Measurements from ENCODE around the gene WAPL. TPM values are rescaled to one million over a fixed set of nuclear protein-coding genes. Genes with fewer than 3 reads are reported as not detected.

WAPL gene
- total RNA-seq, 2 donors from 2014 or later = 24.1 to 38.9 TPM

DNA sequence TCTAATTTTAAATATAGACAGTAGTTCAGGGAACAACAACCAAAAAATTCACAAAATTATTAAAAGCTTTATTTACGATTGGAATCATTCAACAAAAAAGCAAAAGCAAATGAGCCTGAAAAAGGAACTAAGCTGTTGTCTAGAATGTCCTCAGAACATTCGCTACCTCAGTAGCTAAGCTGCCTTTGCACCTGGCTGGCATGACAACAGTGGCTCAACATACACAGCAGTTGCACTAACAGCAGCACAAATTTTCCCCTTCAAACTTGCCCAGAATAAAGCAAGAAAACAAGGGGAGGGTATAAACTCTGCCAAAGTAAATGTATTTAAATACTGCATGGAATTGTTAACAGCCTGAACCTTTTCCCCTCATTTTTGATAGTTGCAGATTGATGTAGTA lies 84.6 kb downstream of the WAPL start:
- intact Hi-C loops (cut with DNase I) = no loop called here
- no peaks in the 10 kb centered on the region for H3K9me3 ChIP-seq
- DNase-seq (peak in 3 of 4 donors; percentile 49 to 68 (median 58)), ATAC-seq (peak; percentile 65)
- H3K36me3 ChIP-seq (replicated peaks in 1 of 2; ENCODE audit: insufficient read depth in 1 of 2, low read depth in 2 of 2) = no peaks in the 10 kb centered on the region
- no peak overlapping the region for H3K4me3 ChIP-seq
- H3K27ac ChIP-seq = peak overlapping the region; percentile 63 to 69 (median 64)
- H3K27me3 ChIP-seq = no peaks in the 10 kb centered on the region
- TF ChIP-seq, protein P1, sequence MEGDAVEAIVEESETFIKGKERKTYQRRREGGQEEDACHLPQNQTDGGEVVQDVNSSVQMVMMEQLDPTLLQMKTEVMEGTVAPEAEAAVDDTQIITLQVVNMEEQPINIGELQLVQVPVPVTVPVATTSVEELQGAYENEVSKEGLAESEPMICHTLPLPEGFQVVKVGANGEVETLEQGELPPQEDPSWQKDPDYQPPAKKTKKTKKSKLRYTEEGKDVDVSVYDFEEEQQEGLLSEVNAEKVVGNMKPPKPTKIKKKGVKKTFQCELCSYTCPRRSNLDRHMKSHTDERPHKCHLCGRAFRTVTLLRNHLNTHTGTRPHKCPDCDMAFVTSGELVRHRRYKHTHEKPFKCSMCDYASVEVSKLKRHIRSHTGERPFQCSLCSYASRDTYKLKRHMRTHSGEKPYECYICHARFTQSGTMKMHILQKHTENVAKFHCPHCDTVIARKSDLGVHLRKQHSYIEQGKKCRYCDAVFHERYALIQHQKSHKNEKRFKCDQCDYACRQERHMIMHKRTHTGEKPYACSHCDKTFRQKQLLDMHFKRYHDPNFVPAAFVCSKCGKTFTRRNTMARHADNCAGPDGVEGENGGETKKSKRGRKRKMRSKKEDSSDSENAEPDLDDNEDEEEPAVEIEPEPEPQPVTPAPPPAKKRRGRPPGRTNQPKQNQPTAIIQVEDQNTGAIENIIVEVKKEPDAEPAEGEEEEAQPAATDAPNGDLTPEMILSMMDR (IDR thresholded peaks at IDR 0.05) = no peak
- no peak for TF ChIP-seq POLR2A (IDR thresholded peaks at IDR 0.05)
- WGBS, 2 donors = 46 to 55% methylated on average over 2 of the region's 2 CpGs
- peaks cover 46% of the 10 kb centered on the region for H3K4me1 ChIP-seq

DNA sequence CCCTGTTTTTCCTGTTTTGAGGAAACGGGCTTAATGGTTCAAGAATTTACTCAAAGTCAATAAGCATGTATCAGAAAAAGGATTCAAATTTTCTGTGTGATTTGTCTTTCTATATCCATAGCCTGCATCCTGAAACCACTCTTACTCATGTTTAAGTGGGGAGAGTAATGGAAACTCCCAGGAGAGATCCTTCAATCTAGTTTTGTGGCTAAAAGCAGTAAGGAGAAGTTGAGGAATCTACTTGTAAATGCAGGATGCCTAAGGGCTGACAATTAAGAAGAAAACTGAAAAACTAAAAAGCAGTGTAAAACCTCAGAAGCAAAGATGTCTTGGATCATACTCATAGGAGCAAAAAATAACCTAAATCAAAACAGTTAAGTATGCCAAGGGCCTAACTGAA lies 86.9 kb downstream of the WAPL start:
- WGBS, 2 donors = 76 to 79% methylated on average over 1 of the region's 1 CpG
- intact Hi-C loops (cut with DNase I) = no loop called here
- Histone ChIP-seq H3K27me3 (no peaks in the 10 kb centered on the region), H3K4me1 (peaks cover 36% of the 10 kb centered on the region), H3K27ac (no peak overlapping the region), H3K36me3 (replicated peaks in 1 of 2; ENCODE audit: insufficient read depth in 1 of 2, low read depth in 2 of 2) (no peaks in the 10 kb centered on the region), H3K9me3 (no peaks in the 10 kb centered on the region), H3K4me3 (no peak overlapping the region)
- ATAC-seq = no peak
- TF ChIP-seq POLR2A (IDR thresholded peaks at IDR 0.05) = no peak
- TF ChIP-seq, protein P1 (IDR thresholded peaks at IDR 0.05) = no peak
- DNase-seq = no peak

DNA sequence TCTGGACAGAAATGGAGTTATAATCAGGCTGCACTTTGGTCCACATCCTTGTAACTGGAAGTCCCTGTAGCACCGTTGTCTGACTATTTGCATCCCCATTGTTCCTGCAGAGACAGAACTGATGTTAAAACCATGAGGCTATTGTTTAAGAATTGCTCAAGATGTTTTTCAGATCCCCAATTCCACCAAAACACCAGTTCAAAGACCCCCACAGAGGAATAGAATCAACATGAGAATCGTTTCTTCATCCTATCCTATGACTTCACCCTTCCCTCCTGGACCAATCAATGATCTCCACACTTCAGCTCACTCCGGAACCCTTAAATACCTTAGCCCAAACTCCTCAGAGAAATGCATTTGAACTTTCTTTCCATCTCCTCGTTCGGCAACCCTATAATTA lies 97.9 kb downstream of the WAPL start:
- Histone ChIP-seq H3K27ac (no peak overlapping the region), H3K4me3 (no peak overlapping the region), H3K4me1 (no peaks in the 10 kb centered on the region), H3K27me3 (no peaks in the 10 kb centered on the region), H3K36me3 (replicated peaks in 1 of 2; ENCODE audit: insufficient read depth in 1 of 2, low read depth in 2 of 2) (no peaks in the 10 kb centered on the region), H3K9me3 (no peaks in the 10 kb centered on the region)
- TF ChIP-seq, protein P1 (IDR thresholded peaks at IDR 0.05) = no peak
- no peak for TF ChIP-seq POLR2A (IDR thresholded peaks at IDR 0.05)
- WGBS, 2 donors = 69 to 77% methylated on average over 5 of the region's 5 CpGs
- no peak for DNase-seq
- intact Hi-C loops (cut with DNase I) = no loop called here
- ATAC-seq = no peak

DNA sequence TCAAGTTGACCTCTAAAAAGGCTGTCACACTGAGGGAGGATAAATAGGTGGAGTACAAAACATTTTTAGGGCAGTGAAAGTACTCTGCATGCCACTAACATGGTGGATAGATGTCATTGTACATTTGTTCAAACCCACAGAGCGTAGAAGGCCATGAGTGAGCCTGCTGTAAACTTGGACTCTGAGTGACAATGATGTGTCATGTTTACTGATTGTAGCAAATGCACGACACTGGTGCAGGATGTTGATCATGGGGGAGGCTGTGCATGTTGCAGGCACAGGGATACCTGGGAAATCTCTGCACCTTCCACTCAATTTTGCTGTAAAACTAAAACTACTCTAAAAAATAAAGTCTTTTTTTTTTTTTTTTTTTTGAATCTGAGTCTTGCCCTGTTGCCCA lies 102.5 kb downstream of the WAPL start:
- H3K36me3 ChIP-seq (replicated peaks in 1 of 2; ENCODE audit: insufficient read depth in 1 of 2, low read depth in 2 of 2) = no peaks in the 10 kb centered on the region
- H3K27ac ChIP-seq = no peak overlapping the region
- no peaks in the 10 kb centered on the region for H3K9me3 ChIP-seq
- 72 to 97% methylated on average over 2 of the region's 2 CpGs for WGBS, 2 donors
- no peak overlapping the region for H3K4me3 ChIP-seq
- intact Hi-C loops (cut with DNase I) = no loop called here
- TF ChIP-seq POLR2A (IDR thresholded peaks at IDR 0.05) = no peak
- TF ChIP-seq, protein P1 (IDR thresholded peaks at IDR 0.05) = no peak
- DNase-seq (no peak), ATAC-seq (no peak)
- peaks cover 21% of the 10 kb centered on the region for H3K4me1 ChIP-seq
- H3K27me3 ChIP-seq = no peaks in the 10 kb centered on the region

DNA sequence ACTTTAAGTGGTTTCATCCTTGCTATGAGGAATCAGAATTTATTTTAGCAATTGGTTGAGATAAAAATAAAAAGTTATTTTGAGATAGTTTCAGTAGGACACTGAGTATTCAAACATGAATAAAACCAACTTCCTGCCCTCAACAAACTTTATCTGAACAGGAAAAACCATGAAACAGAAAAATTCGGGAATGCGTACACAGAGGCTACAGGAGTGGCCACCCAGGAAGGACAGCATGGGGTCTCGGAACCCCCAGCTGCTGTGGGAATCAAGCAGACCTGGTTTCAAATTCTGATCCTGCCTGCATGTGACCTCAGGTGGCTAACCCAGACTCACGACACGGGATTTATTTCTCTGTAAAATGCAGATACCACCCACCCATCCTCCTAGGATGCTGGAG lies 106.0 kb downstream of the WAPL start:
- H3K27me3 ChIP-seq = no peaks in the 10 kb centered on the region
- ATAC-seq (peak; percentile 61), DNase-seq (no peak)
- no peaks in the 10 kb centered on the region for H3K9me3 ChIP-seq
- peaks cover 52% of the 10 kb centered on the region for H3K4me1 ChIP-seq
- 27 to 34% methylated on average over 5 of the region's 5 CpGs for WGBS, 2 donors
- intact Hi-C loops (cut with DNase I) = no loop called here
- no peaks in the 10 kb centered on the region for H3K36me3 ChIP-seq (replicated peaks in 1 of 2; ENCODE audit: insufficient read depth in 1 of 2, low read depth in 2 of 2)
- H3K4me3 ChIP-seq = no peak overlapping the region
- H3K27ac ChIP-seq = peak overlapping the region; percentile 66 to 82 (median 74)
- TF ChIP-seq POLR2A (IDR thresholded peaks at IDR 0.05) = no peak
- TF ChIP-seq, protein P1 (IDR thresholded peaks at IDR 0.05) = no peak
